H54 (cell line): Measurements from ENCODE around the gene PPFIA2.

ENCODE experiments used
- DNase-seq: peaks from one replicate; pipeline ENCODE4 v3.0.0; 2011; ENCODE audit warnings: low spot score, mixed read lengths; ENCODE audit not compliant: insufficient read length
- FAIRE-seq: peaks from 3 replicates; lab custom pipeline; 2011; peaks lifted over from hg19 to GRCh38; lab: Jason Lieb, UNC
- POLR2A ChIP-seq: IDR thresholded peaks from 2 replicates; pipeline ENCODE4 v1.6.1; 2011; ENCODE audit warnings: low read depth, mild to moderate bottlenecking, low read length

Gene PPFIA2

DNA sequence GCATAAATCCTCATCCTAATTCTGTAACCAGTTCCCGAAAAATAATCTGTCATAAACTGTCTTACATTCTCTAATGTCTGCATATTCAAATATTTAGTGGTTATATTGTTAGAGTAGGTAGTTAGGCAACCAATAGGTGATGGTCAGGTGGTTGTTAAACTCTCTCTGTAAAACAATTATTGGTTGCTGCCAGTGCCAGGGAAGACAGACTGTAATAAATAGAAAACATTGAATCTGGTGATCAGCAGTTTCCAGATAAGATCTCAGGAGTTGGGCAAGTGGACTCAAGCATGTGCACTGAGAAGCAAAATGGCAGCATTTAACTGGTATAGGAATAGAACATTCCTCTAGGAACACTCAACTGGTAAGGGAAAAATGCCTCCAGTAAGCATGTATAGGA lies 355.8 kb downstream of the PPFIA2 start:
- FAIRE-seq, result no peak
- DNase-seq, result no peak
- no peak for TF ChIP-seq POLR2A

DNA sequence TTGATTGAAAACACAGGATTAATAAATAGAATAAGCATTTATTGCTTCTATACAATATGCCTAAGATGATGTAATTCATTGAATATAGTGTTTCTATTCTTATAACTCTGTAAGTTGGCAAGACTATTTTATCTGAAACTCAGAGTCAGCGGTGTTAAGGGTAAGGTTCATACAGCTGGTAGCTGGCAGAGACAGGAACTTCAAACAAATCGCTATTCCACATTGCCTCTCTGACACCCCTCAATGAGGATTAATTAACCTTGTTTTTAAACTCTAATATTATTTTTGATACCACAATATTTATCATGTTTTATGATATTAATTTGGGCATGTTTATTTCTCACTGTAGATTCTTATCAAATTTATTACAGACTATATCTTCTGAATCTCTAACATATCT lies 357.9 kb downstream of the PPFIA2 start:
- DNase-seq (no peak), FAIRE-seq (no peak)
- TF ChIP-seq POLR2A, result no peak

DNA sequence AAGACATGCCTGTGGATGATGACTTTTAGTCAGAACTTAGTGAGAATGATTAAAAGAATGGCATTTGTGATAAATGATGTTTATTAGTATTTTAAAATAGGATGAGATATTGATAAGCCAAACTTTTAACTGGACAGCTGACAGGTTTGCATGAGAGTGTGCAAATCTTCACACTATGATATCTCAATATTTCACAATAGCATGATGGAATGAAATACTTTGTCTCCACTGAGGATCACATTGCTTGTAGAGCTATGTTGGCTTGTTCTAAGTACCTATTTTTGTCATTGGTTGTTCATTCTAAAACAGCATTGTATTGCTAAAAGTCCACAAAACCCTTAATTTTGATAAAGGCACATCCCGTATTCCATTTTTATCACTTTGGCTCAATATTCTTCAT lies 359.1 kb downstream of the PPFIA2 start:
- FAIRE-seq, result no peak
- no peak for TF ChIP-seq POLR2A
- DNase-seq, result no peak

DNA sequence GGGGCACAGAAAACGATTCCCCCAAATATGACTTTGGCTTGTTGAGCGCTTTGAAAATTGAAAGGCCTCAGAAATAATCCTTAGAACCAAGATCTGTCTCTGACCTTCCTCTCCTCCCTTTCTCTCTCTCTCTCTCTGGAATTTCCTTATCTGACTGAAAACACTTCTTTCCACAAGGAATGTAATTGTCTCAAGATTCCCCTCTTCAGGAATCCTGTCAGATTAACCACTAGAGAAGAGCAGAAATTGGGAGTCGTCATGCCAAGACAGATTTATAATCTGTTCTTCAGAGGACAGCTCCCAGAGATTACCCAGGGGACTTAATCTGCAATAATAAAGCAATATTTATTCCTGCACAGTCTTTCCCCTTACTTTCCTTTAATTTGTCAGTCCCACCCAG lies 363.7 kb downstream of the PPFIA2 start:
- DNase-seq (no peak), FAIRE-seq (no peak)
- no peak for TF ChIP-seq POLR2A

- FAIRE-seq, result no peak
- TF ChIP-seq POLR2A, result no peak
Measured at GRCh38 chr12:81389550-81390099, 369.5 kb downstream of the PPFIA2 start.

GRCh38 chr12:81386101-81386500 lies 373.0 kb downstream of the PPFIA2 start:
- TF ChIP-seq POLR2A, result no peak
- DNase-seq (no peak), FAIRE-seq (no peak)

More at GRCh38 chr12:81389550-81390099, 369.5 kb downstream of the PPFIA2 start:
- DNase-seq, result no peak

DNA sequence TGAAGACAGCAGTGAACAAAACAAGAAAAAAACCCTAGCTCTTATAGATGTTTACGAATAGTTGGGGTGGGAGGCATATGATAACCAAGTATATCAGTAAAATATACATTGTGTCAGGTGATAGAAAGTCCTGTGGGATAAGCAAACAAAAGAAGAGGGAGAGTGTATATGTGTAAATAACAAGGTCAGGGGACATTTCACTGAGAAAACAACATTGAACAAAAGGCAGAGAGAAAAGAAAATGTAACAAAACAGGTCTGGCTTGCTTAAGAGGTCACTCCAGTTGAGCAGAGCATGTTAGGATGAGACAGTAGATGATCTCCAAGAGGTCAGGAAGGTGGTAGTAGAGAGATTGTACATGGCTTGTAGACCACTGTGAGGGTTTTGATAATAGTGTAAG lies 377.2 kb downstream of the PPFIA2 start:
- FAIRE-seq (no peak), DNase-seq (no peak)
- TF ChIP-seq POLR2A, result no peak

DNA sequence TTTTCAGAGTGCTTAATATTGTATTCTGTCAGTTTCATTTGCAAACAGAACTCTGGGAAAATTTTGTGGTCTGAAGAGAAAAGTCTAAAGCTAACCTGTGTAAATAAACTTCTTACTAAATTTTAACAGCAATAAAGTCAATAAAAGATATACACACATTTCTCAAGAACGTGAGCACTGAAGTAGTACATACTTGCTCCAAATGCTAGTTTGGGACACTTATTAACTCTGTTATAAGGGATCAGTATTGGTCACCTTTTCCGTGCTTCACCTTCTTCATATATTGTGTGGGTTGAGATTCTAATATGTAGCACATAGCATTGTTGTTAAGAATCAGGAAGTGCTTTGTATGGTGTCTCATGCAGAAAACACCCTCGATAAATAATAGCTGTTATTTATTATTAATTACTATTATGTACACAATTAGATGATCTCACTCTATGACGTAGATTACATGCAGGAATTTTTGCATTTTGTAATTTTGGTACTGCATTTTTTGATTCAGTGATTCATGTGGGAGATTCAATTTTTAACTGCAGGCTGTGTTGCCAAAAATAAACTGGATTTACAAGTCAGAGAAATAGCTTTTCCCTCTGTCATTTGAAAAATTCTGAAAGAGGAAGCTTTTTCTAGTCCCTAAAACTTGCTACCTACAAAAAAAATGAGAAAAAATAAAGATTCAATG lies 380.4 kb downstream of the PPFIA2 start:
- no peak for FAIRE-seq
- DNase-seq, result no peak
- no peak for TF ChIP-seq POLR2A

DNA sequence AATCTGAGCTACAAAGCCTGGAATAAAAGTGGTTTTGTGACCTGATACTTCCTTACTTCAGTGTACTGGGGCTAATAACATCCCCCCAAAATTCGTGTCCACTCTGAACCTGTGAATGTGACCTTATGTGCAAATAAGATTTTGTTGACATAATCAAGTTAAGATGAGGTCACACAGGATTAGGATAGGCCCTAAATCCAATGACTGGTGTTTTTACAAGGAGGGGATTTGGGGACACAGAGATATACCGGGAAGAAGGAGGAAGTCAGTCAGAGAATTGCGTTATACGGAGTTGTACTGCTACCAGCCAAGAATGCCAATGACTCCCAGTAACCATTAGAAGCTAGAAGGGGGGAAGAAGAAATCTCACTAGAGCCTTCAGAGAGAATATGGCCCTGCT lies 381.4 kb downstream of the PPFIA2 start:
- FAIRE-seq, result no peak
- no peak for TF ChIP-seq POLR2A
- DNase-seq, result no peak

DNA sequence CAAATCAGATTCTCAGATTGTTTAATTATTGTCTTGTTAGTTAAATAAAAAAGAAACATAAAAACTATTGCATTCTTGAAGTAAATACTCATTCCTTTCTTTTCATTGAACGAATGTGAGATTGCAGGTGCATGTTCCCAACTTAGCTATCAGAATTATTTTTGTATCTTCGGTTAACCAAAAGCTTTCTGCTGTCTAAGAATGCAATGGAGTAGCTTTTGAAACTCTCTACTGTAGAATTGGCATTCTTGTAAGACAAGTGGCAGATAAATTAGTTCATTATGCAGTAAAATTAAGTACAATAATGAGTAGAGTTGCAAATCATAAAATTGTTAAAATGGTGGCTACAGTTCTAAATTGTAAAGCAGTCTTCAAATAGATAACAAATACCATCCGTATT lies 383.2 kb downstream of the PPFIA2 start:
- FAIRE-seq (no peak), DNase-seq (no peak)
- TF ChIP-seq POLR2A, result no peak

- FAIRE-seq, result no peak
- no peak for DNase-seq
- no peak for TF ChIP-seq POLR2A
Measured at GRCh38 chr12:81370456-81370855, 388.7 kb downstream of the PPFIA2 start.

- no peak for DNase-seq
- TF ChIP-seq POLR2A, result no peak
- FAIRE-seq, result no peak
Measured at GRCh38 chr12:81369175-81369574, 390.0 kb downstream of the PPFIA2 start.

GRCh38 chr12:81365284-81365683 lies 393.9 kb downstream of the PPFIA2 start:
- FAIRE-seq (no peak), DNase-seq (no peak)
- no peak for TF ChIP-seq POLR2A

DNA sequence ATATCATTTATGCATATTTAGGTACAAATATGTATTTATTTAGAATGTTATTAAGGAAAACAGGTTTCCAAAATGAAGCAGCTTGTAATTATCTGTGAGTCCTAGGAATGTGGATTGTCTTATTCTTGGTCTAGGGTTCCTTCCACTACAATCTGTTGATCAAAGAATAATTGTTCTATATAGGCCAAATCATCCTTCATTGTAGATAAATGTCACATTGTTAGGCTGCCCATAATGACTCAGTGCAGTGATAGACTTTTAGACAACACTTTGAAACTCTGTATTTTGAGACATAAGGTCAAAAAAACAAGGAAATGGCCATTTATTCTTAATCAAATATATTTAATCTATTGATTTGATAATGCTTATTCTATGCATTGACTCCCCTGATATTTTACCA lies 398.2 kb downstream of the PPFIA2 start:
- TF ChIP-seq POLR2A, result no peak
- FAIRE-seq (no peak), DNase-seq (no peak)

DNA sequence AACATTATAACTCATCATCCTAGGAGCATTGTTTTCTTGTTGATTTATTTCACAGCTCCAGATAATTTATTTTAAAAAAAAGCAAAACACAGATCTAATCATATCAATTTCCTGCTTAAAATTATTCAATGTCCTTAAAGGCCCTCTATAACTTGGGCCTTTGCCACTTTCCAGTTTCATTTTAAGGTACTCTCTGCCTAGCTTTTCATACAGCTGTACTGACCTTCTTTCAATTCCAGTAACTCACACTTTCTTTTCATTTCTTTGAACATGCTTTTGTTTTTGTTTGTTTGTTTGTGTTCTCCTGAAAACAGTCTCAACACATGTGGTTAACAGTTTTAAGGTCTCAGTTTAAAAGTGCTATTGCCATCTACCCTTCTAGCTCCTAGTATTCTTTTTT lies 399.4 kb downstream of the PPFIA2 start:
- DNase-seq (no peak), FAIRE-seq (no peak)
- TF ChIP-seq POLR2A, result no peak
